CD4-positive, alpha-beta T cell treated with Interleukin-12 subunit alpha and Interleukin-12 subunit beta, for 1 hour (primary cell): ENCODE data around the gene ADNP.

ENCODE experiments used
- DNase-seq: peaks from one replicate; pipeline ENCODE4 v3.0.0-alpha.2; 2020

ADNP gene

DNA sequence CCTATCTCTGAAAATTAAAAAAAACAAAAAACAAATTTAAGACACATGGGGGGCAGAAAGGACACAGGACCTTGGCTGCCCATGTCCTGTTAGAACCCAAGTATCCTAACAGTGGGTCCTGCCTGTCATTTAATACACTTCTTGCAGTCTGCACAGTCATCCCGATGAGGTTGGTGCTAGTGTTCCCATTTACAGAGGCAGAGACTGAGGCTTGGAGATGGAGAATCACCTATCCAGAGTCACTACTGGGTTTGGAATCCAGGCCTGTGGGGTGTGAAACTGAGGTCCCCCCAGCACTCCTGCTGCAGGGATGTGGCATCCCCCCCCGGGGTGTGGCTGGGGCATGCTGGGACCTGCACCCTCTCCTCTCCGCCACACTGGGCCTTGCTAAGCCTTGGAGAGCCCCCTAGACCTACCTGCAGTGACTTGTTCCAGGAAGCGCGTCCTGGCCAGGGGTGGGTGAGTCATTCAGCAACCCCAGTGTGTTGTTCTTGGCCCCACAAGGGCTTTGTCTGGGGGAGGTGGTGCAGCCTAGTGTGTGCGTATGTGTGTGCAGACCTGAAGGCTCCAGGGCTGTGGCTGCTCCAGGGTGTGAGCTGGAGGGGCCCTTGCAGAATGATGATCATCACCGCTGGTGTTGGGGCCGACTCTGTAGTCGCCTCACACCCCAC lies 86.7 kb downstream of the ADNP start:
- DNase-seq, result no peak

DNA sequence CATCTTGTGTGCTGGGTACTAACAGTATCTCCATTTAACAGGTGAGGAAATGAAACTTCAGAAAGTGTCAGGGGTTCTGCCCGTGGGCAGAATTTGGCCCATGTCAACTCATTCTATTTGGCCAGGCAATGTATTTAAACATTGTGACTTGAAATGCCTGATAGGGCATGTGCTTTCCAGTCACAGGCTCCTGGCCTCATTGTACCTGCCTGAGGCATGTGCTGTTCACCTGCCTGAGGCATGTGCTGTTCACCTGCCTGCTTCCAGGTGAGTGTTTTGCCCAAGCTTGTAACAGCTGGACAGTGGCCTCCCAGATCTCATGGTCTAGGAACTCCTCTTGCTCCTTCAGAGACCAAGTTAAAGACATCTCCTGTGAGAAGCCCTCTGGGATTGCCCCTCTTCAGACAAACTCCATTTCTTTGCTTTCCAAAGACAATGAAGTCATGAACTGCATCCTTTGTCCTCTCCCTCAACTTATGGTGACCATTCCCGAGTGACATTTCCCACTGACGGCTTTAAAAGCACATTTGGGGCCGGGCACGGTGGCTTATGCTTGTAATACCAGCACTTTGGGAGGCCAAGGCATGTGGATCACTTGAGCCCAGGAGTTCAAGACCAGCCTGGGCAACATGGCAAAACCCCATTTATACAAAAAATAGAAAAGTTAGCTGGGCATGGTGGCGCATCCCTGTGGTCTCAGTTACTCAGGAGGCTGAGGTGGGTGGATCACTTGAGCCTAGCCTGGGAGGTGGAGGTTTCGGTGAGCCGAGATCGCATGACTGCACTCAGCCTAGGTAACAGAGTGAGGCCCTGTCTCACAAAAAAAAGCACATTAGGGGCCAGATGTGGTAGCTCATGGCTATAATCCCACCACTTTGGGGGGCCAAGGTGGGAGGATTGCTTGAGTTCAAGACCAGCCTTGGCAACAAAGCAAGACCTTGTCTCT lies 87.6 kb downstream of the ADNP start:
- no peak for DNase-seq

DNA sequence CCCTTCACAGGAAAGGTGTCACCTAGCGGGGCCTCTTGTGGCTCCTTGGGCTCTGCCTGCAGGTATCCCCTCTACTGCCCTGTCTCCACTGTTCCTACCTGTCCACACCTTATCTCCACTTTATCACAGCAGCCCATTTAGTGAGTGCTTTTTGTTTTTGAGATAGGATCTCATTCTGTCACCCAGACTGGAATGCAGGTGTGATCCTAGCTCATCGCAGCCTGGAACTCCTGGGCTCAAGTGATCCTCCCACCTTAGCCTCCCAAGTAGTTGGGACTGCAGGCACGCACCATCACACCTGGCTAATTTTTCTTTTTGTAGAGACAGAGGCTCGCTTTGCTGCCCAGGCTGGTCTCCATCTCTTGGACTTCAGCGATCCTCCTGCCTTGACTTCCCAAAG lies 88.4 kb downstream of the ADNP start:
- DNase-seq, result no peak
